ENCODE data around the gene MAST1.
A peak's percentile ranks its signal among the peaks of the same experiment; 100 is the strongest.
"Not testable (repeated sequence)": the region's sequence is repeated elsewhere in the genome, so short reads cannot be mapped to it uniquely, and the experiment has no call there.

Gene MAST1

GRCh38 chr19:12872255-12872654 is 33.9 kb downstream of the MAST1 start:
- no peak for DNase-seq (ENCODE audit: low spot score)

- peak; percentile 51 for DNase-seq (ENCODE audit: low spot score)
Measured at GRCh38 chr19:12872941-12873890, 34.9 kb downstream of the MAST1 start.

DNA sequence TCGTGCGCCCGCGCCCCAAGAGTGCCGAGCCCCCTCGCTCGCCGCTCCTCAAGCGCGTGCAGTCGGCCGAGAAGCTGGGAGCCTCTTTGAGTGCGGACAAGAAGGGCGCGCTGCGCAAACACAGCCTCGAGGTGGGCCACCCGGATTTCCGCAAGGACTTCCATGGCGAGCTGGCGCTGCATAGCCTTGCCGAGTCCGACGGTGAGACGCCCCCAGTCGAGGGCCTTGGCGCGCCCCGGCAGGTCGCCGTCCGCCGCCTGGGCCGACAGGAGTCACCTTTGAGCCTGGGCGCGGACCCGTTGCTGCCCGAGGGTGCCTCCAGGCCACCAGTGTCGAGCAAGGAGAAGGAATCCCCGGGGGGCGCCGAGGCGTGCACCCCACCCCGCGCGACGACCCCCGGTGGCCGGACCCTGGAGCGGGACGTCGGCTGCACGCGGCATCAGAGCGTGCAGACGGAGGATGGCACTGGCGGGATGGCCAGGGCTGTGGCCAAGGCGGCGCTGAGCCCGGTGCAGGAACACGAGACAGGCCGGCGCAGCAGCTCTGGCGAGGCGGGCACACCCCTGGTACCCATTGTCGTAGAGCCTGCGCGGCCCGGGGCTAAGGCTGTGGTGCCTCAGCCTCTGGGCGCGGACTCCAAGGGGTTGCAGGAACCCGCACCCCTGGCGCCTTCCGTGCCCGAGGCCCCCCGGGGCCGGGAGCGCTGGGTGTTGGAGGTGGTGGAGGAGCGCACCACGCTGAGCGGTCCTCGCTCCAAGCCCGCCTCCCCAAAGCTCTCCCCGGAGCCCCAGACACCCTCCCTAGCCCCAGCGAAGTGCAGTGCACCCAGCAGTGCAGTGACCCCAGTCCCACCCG is 35.8 kb downstream of the MAST1 start:
- DNase-seq (ENCODE audit: low spot score), result no peak

- DNase-seq (ENCODE audit: low spot score), result no peak
Measured at GRCh38 chr19:12875086-12875485, 36.8 kb downstream of the MAST1 start.

- no peak for DNase-seq (ENCODE audit: low spot score)
Measured at GRCh38 chr19:12880551-12881171, 42.3 kb downstream of the MAST1 start.

GRCh38 chr19:12881172-12881808 is 43.0 kb downstream of the MAST1 start, which contains the start of gene DNASE2:
TSS of gene DNASE2 (minus strand) at chr19:12881449. CDS start at chr19:12881375, 74 bp downstream.
- peak; percentile 94 for DNase-seq (ENCODE audit: low spot score)

- no peak for DNase-seq (ENCODE audit: low spot score)
Measured at GRCh38 chr19:12882589-12882988, 44.3 kb downstream of the MAST1 start.

DNA sequence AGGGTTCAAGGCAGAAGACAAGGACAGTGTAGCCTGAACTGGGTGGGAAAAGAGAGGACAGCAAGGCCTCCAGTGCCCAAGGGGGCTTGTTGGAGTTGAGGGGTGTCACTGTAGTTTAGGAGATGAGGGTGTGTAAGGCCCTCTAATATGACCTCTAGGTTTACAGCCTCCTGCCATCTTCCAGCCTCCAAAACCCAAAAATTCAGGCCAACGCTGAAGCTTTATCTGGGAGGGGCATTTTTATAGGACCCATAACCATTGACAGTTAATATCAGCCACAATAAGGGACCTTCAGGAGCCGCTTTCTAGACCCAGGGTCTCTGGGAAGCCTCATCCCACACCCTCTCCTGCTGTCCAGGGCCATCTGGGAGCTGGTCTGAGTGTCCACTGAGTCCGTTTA is 45.9 kb downstream of the MAST1 start:
- DNase-seq (ENCODE audit: low spot score), result no peak

DNA sequence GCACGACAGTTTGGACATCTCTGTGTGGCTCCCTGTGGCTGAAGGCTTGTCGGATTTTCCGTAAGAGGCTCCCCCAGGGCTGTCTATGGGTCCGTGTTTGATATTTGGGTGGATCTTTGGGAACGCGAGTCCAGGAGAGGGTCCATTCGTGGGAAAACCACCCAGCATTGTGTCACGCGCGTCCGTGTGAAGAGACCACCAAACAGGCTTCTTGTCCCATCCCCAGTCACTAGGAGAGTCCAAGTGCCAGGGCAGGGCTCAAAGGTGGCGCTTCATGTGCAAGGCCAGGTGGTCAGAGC is 46.3 kb downstream of the MAST1 start:
- no peak for DNase-seq (ENCODE audit: low spot score)

DNA sequence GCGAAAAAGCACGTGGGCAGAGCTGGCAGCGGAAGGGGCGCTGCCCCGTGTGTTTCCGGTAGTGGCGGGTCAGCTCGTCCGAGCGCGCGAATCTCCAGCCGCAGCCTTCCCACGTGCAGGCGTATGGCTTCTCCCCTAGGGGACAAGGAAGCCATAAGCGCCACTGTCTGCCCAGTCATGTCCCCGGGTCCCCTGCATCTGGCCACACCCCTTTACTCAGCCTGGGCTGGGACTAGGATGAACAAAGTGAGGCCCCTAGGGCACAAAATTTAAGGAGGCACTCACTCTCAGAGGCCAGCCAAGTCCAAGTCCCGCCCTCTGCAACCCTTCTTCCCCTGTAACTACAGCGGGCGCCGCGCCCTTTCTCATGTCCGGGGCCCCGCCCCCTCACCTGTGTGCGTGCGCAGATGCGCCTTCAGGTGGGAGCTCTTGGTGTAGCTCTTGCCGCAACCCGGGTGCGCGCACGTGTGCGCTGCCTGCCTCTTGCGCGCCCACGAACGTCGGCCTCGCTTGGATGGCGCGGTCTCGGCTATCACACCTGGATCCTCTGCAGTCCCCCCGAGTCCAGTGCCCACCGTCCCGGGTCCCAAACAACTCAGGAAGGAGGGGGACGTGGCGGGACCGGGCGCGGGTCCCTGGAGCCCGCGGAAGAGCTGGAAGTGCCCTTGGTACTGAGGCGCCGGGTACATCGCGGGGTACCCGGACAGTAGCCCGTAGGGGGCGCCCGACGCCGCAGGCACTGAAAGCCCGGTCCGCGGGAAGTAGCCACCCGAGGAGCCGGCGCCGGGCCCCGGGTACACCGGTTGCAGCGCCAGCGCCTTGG is 46.8 kb downstream of the MAST1 start:
- DNase-seq (ENCODE audit: low spot score), result peak; percentile 90

DNA sequence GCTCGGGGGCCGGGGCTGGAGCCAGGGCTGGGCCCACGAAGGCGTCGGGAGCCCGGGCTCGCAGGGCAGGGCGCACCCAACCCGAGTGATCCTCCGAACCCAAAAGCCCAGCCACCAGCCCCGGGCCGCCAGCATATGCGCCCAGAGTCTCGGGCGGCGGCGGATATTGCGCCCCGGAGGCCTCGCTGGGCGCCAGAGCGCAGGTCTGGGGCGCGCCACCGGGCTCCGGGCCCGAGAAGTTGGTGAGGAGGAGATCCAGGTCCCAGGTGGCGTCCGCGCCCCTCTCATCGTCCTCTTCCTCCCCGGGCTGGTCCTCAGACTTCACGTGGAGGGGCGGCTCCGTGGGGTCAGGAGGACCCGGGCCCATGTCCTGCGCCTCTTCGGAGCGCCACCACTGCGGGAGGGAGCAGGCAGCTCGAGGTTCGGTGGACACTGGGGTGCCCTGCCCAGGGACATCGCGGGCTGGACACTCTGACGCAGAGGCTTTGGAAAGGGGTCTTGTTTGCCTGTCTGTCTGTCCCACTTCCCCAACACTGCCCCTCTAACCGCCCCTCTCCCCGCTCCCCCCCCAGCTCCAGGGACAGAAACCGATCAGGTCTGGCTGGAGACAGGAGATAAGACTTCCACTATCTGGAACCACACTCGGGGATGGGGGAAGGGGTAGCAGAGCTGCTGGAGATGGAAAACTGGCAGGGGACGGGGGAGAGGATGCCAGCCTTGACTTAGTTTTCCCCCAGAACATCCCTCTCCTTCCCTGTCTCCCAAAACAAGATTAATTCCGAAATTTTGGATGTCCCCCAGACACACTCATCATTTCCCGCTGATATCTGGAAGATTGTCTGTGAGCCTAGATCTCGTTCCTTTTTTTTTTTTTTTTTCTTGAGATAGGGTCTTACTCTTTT is 47.7 kb downstream of the MAST1 start:
- DNase-seq (ENCODE audit: low spot score), result no peak

- no peak for DNase-seq (ENCODE audit: low spot score)
Measured at GRCh38 chr19:12886651-12886968, 48.3 kb downstream of the MAST1 start.

DNA sequence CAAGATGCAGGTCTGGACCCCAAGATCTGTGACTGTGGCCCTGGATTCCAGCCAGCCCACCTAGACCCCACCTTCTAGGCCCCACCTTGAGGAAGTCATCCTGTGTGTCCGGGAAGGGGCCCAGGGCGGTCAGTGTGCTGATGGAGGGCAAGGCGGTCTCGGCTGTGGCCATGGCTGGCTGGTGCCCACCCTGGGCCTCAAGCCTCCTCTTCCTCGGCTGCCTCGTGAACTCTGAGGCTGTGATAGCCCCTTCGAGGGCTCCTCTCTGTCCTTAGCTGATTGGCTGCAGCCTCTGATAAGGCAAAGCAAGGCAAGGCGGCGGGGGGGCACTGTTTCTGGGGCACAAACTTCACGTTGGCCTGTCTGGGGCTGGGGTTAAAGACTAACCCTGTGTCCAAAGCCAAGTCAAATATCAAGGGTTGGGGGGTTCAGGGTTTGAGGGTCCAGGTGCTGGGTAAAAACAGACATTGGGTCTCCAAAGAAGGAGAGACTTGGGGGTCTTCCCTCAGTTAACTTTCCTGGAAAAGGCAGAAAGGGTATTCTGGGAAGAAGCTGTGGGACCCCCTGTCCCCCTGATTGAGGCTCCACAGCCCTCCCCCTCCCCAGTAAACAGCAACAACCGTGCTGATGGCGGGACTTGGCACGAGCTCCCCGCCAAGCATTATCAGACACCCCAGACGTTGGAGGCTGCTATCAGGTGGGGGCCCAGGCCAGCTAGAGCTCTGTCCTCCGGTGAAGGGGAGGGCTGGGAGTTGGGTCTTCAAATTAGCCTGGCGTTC is 48.8 kb downstream of the MAST1 start, which contains the start of gene KLF1:
TSS of gene KLF1 (minus strand) at position 233 of the 779 bp plus-strand sequence. CDS start at position 172, 61 bp downstream.
- DNase-seq (ENCODE audit: low spot score), result no peak

DNA sequence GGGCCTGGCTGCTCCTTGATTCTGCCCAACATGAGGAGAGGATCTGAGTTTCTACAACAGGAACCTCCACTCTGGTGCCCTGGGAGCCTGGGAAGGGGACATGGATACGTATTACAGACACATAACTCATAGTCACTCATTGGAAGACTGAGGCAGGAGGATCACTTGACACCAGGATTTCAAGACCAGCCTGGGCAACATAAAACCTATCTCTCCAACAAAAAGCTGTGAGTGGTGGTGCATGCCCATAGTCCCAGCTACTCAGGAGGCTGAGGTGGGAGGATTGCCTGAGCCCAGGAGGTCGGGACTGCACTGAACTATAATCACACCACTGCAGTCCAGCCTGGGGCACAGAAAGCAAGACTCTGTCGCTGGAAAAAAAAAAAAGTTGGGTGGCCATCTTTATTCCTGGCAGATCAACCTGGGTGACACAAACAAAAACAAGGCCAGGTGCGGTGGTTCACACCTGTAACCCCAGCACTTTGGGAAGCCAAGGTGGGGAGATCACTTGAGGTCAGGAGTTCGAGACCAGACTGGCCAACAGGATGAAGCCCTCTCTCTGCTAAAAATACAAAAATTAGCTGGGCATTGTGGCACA is 49.8 kb downstream of the MAST1 start:
- DNase-seq (ENCODE audit: low spot score), result no peak

- not testable (repeated sequence) for DNase-seq (ENCODE audit: low spot score)
Measured at GRCh38 chr19:12890299-12890786, 52.0 kb downstream of the MAST1 start.

GRCh38 chr19:12890787-12891552 is 52.7 kb downstream of the MAST1 start, which contains the start of gene GCDH:
TSS of gene GCDH (plus strand) at chr19:12891160. CDS start at chr19:12891305, 145 bp downstream.
- DNase-seq (ENCODE audit: low spot score), result peak; percentile 98

GRCh38 chr19:12891553-12892021 is 53.3 kb downstream of the MAST1 start:
- DNase-seq (ENCODE audit: low spot score), result no peak

GRCh38 chr19:12893582-12893981 is 55.3 kb downstream of the MAST1 start:
- no peak for DNase-seq (ENCODE audit: low spot score)
